ENCODE results near the gene DSE. TPM values are rescaled to one million over a fixed set of nuclear protein-coding genes. Genes with fewer than 3 reads are reported as not detected.

DSE gene
- total RNA-seq, 1 experiment from 2014 or later = 38.5 TPM

- BruUV-seq (replicated peaks) = no TSS peak
- RAD21 ChIA-PET (ENCODE audit: low non-redundant PET in 1 of 2, low total read pairs in 2 of 2, uncharacterized antibody in 2 of 2, unreplicated experiment in 2 of 2) = no interaction called here
- Histone ChIP-seq H3K4me2 (ENCODE audit: low read length) (no peak overlapping the region), H3K27me3 (ENCODE audit: insufficient read depth, low read length) (no peaks in the 10 kb centered on the region), H2AFZ (ENCODE audit: low read depth, low read length, poor library complexity, severe bottlenecking) (no peak overlapping the region), H3K36me3 (ENCODE audit: control insufficient read depth in 1 of 2, insufficient read depth in 2 of 2, low read length in 2 of 2) (peaks cover 0 to 3% of the 10 kb centered on the region in 2 experiments; a peak in 2 of 4 replicates), H3K9me2 (ENCODE audit: insufficient read depth) (no peaks in the 10 kb centered on the region), H3K4me1 (ENCODE audit: control insufficient read depth in 1 of 2, insufficient read depth in 2 of 2, low read length in 2 of 2) (no peaks in the 10 kb centered on the region), H3K9me3 (ENCODE audit: control insufficient read depth in 1 of 2, insufficient read depth in 1 of 2, low read depth in 1 of 2, low read length in 2 of 2) (no peaks in the 10 kb centered on the region), H3K4me3 (replicated peaks in 1 of 2; ENCODE audit: low read depth in 1 of 2, low read length in 2 of 2) (no peak overlapping the region), H4K20me1 (ENCODE audit: insufficient read depth) (no peaks in the 10 kb centered on the region), H3K79me2 (ENCODE audit: insufficient read depth, low read length) (no peaks in the 10 kb centered on the region), H3K9ac (ENCODE audit: low read length) (no peak overlapping the region), H3K27ac (ENCODE audit: low read depth, low read length) (no peak overlapping the region)
- DNase-seq (ENCODE audit: low read depth, low spot score) (no peak), ATAC-seq (no peak)
- POLR2A ChIA-PET = no interaction called here
- CTCF ChIA-PET = no interaction called here
- TF ChIP-seq EZH2 (IDR thresholded peaks at IDR 0.05) (no peak), SP1 (IDR thresholded peaks at IDR 0.05; ENCODE audit: low read depth) (no peak), EGR1 (IDR thresholded peaks at IDR 0.05; ENCODE audit: low read depth) (no peak), ZBTB33 (IDR thresholded peaks at IDR 0.05; ENCODE audit: extremely low read depth, insufficient replicate concordance, low read length) (no peak), ZNF274 (IDR thresholded peaks at IDR 0.05; ENCODE audit: low read depth, low read length) (no peak), SRF (IDR thresholded peaks at IDR 0.05; ENCODE audit: low read depth) (no peak), ZFX (IDR thresholded peaks at IDR 0.05) (no peak), CTCF (IDR thresholded peaks at IDR 0.05 in 2 of 3, conservative IDR thresholded peaks at IDR 0.05 in 1 of 3; ENCODE audit: borderline replicate concordance in 1 of 3, insufficient read depth in 1 of 3, low read depth in 2 of 3, low read length in 2 of 3) (no peak), TCF7L2 (IDR thresholded peaks at IDR 0.05; ENCODE audit: borderline replicate concordance, extremely low read depth, insufficient read depth, insufficient read length) (no peak), EZH2phosphoT487 (IDR thresholded peaks at IDR 0.05; ENCODE audit: borderline replicate concordance) (no peak), SIN3A (IDR thresholded peaks at IDR 0.05; ENCODE audit: low read depth) (no peak), POLR2A (IDR thresholded peaks at IDR 0.05; ENCODE audit: borderline replicate concordance, extremely low read depth, insufficient read depth, insufficient read length) (no peak)
- intact Hi-C loops (cut with micrococcal nuclease) = no loop called here
Measured at GRCh38 chr6:116434056-116434725, 63.4 kb downstream of the DSE start.
